ENCODE measurements around the gene ENO2. TPM values are rescaled to one million over a fixed set of nuclear protein-coding genes. Genes with fewer than 3 reads are reported as not detected.
A peak's percentile ranks its signal among the peaks of the same experiment; 100 is the strongest.

Gene ENO2
- total and polyA plus RNA-seq, 2 donors: 9.7 to 68.4 TPM

DNA sequence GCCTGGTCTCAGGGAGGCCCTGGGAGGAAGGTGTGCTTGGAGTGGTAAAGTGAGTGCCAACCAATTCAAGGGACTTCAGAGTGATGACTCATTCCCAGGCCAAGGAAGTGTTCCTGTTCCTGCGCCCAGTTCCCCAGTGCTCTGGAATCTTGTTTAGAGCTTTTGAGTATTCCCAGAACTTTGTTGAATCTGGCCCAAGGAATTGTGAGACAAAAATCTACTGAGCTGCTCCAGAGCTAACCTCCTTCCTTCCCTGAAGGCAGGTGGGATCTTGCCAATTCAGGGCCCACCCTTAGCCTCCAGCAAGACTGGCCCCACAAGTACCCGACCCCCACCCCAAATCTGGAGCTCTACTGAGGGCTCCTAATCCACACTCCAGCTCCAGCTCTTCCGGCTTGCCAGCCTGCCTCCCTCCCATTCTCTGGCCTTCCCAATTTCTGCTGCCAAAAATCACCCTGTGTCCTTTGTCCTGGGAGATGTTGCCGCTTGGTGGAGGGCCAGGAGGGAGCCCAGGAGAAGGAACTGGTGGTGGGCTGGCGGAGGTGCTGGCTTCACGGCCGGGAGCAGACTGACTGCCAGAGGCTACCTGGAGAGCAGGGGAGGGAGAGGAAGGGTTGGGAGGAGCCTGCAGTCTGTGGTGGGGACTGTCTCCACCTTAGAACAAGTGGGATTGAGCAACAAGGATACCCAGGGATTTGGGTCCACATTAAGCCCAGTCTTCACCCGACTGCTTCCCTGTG lies 11.3 kb downstream of the ENO2 start:
- Histone ChIP-seq H3K27ac (ENCODE audit: low read depth) (peak overlapping the region; percentile 85), H3K4me3 (ENCODE audit: low read depth, low read length) (peak overlapping the region; percentile 23), H3K4me1 (ENCODE audit: insufficient read depth) (no peaks in the 10 kb centered on the region), H3K36me3 (ENCODE audit: insufficient read depth) (no peaks in the 10 kb centered on the region)
- DNase-seq (ENCODE audit: extremely low spot score): no peak
- 7% methylated on average over 8 of the region's 8 CpGs for WGBS

DNA sequence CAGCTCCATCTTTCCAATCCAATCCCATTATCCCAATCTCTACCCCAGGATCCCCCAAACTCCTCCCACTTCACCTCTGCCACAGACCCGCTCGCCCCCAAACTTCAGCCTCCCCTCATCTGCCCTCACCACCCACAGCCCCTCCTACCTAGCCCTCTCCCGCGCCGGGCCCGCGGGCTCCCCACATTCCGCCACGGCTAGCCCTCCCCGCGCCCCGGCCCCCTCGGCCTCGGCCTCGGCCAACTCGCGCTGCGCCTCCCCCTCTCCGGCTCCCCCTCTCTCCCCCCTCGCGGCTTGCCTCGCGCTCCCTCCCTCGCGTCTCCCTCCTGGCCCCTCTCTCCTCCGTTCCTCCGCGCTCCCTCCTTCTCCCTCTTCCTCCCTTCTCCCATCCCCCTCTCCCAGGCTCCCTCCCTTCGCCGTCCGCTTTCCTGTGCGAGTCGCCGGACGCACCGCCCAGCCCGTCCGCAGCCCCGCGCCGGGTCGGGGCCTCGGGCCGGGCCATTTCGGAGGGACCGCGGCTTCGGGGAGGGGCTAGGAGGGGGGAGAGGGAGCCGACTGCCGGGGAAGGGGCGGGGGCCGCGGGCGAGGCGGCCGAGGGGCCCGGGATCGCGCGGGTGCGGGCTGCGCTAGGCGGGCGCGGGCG lies 13.1 kb downstream of the ENO2 start, which contains the start of gene ATN1:
Gene ATN1, plus strand, starts transcription at position 581 of the 643 bp plus-strand sequence. CDS start 6,043 bp downstream, outside the sequence.
- Histone ChIP-seq H3K27ac (ENCODE audit: low read depth) (peak within 1 kb of the TSS; percentile 86), H3K4me1 (ENCODE audit: insufficient read depth) (no peaks in the 10 kb centered on the region), H3K36me3 (ENCODE audit: insufficient read depth) (no peaks in the 10 kb centered on the region), H3K4me3 (ENCODE audit: low read depth, low read length) (peak within 1 kb of the TSS; percentile 98)
- WGBS: under 1% methylated on average over 66 of the region's 66 CpGs
- peak; percentile 81 for DNase-seq (ENCODE audit: extremely low spot score)

DNA sequence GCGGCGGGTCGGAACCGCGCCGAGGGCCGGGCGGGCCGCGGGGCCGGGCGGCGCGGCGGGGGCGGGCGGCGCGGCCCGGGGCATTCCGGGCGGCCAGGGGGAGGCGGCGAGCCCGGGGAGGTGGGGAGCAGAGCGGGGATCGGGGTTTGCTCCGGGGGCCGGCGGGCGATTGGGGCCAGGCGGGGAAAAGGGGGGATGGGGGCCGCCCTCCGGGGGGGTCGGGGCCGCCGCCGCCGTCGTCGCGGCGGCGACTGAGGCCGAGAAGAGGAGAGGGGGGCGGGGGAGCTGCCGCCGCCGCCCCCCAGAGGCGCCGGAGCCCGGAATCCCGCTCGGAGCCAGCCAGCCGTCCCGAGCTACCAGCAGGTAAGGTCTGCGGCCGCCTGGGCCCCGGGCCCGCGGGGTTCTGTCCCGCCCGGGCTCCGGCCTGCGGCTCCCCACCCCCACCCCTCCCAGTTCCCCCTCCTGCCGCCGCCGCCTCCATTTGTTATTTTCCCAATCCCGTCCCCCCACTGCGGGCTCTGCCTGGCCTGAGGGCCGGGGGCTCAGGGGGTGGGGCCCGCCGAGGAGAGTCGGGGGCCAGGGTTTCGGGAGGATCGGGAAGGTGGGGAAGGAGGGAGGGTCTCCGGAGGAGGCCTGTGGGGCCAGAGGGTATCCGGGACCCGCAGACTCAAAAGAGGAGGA lies 13.8 kb downstream of the ENO2 start:
- Histone ChIP-seq H3K36me3 (ENCODE audit: insufficient read depth) (no peaks in the 10 kb centered on the region), H3K4me1 (ENCODE audit: insufficient read depth) (no peaks in the 10 kb centered on the region), H3K4me3 (ENCODE audit: low read depth, low read length) (peak overlapping the region; percentile 98), H3K27ac (ENCODE audit: low read depth) (peak overlapping the region; percentile 86)
- under 1% methylated on average over 71 of the region's 79 CpGs for WGBS
- DNase-seq (ENCODE audit: extremely low spot score): no peak

- H3K4me3 ChIP-seq (ENCODE audit: low read depth, low read length): peak overlapping the region; percentile 98
- peak overlapping the region; percentile 82 for H3K27ac ChIP-seq (ENCODE audit: low read depth)
- 5% methylated on average over 19 of the region's 19 CpGs for WGBS
- no peak for DNase-seq (ENCODE audit: extremely low spot score)
- H3K4me1 ChIP-seq (ENCODE audit: insufficient read depth): no peaks in the 10 kb centered on the region
- H3K36me3 ChIP-seq (ENCODE audit: insufficient read depth): no peaks in the 10 kb centered on the region
These were observed 14.5 kb downstream of the ENO2 start for GRCh38 chr12:6928703-6929407.

GRCh38 chr12:6929466-6930452 lies 15.4 kb downstream of the ENO2 start:
- Histone ChIP-seq H3K4me3 (ENCODE audit: low read depth, low read length) (peak overlapping the region; percentile 98), H3K27ac (ENCODE audit: low read depth) (no peak overlapping the region), H3K36me3 (ENCODE audit: insufficient read depth) (peaks cover 2% of the 10 kb centered on the region), H3K4me1 (ENCODE audit: insufficient read depth) (no peaks in the 10 kb centered on the region)
- 37% methylated on average over 7 of the region's 7 CpGs for WGBS
- DNase-seq (ENCODE audit: extremely low spot score): no peak

GRCh38 chr12:6932766-6933165 lies 18.4 kb downstream of the ENO2 start:
- Histone ChIP-seq H3K27ac (ENCODE audit: low read depth) (no peak overlapping the region), H3K36me3 (ENCODE audit: insufficient read depth) (peaks cover 5% of the 10 kb centered on the region), H3K4me1 (ENCODE audit: insufficient read depth) (no peaks in the 10 kb centered on the region), H3K4me3 (ENCODE audit: low read depth, low read length) (no peak overlapping the region)
- no peak for DNase-seq (ENCODE audit: extremely low spot score)
- WGBS: 44% methylated on average over 1 of the region's 1 CpG

GRCh38 chr12:6934110-6934509 lies 19.7 kb downstream of the ENO2 start:
- Histone ChIP-seq H3K36me3 (ENCODE audit: insufficient read depth) (peaks cover 5% of the 10 kb centered on the region), H3K4me3 (ENCODE audit: low read depth, low read length) (no peak overlapping the region), H3K4me1 (ENCODE audit: insufficient read depth) (no peaks in the 10 kb centered on the region), H3K27ac (ENCODE audit: low read depth) (peak overlapping the region; percentile 15)
- no peak for DNase-seq (ENCODE audit: extremely low spot score)
- 40% methylated on average over 8 of the region's 8 CpGs for WGBS

GRCh38 chr12:6935371-6936193 lies 21.2 kb downstream of the ENO2 start:
- DNase-seq (ENCODE audit: extremely low spot score): no peak
- H3K27ac ChIP-seq (ENCODE audit: low read depth): no peak overlapping the region
- H3K4me1 ChIP-seq (ENCODE audit: insufficient read depth): no peaks in the 10 kb centered on the region
- 58% methylated on average over 14 of the region's 14 CpGs for WGBS
- no peak overlapping the region for H3K4me3 ChIP-seq (ENCODE audit: low read depth, low read length)
- peaks cover 5% of the 10 kb centered on the region for H3K36me3 ChIP-seq (ENCODE audit: insufficient read depth)

DNA sequence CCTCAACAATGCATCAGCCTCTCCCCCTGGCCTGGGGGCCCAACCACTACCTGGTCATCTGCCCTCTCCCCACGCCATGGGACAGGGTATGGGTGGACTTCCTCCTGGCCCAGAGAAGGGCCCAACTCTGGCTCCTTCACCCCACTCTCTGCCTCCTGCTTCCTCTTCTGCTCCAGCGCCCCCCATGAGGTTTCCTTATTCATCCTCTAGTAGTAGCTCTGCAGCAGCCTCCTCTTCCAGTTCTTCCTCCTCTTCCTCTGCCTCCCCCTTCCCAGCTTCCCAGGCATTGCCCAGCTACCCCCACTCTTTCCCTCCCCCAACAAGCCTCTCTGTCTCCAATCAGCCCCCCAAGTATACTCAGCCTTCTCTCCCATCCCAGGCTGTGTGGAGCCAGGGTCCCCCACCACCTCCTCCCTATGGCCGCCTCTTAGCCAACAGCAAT lies 21.8 kb downstream of the ENO2 start:
- DNase-seq (ENCODE audit: extremely low spot score): no peak
- Histone ChIP-seq H3K27ac (ENCODE audit: low read depth) (no peak overlapping the region), H3K4me1 (ENCODE audit: insufficient read depth) (no peaks in the 10 kb centered on the region), H3K4me3 (ENCODE audit: low read depth, low read length) (no peak overlapping the region), H3K36me3 (ENCODE audit: insufficient read depth) (peaks cover 5% of the 10 kb centered on the region)
- 87% methylated on average over 3 of the region's 3 CpGs for WGBS

- peaks cover 5% of the 10 kb centered on the region for H3K36me3 ChIP-seq (ENCODE audit: insufficient read depth)
- 23% methylated on average over 36 of the region's 36 CpGs for WGBS
- H3K27ac ChIP-seq (ENCODE audit: low read depth): peak overlapping the region; percentile 79
- H3K4me3 ChIP-seq (ENCODE audit: low read depth, low read length): peak overlapping the region; percentile 50
- no peaks in the 10 kb centered on the region for H3K4me1 ChIP-seq (ENCODE audit: insufficient read depth)
- DNase-seq (ENCODE audit: extremely low spot score): no peak
These were observed 22.5 kb downstream of the ENO2 start for GRCh38 chr12:6936636-6937480.

Data from urinary bladder (tissue), 4 donors.